OCI-LY1 (cell line): ENCODE results near the gene DIAPH1.

Experiments used
- CTCF ChIP-seq: fragments of 200-600 bp; sonication (generic), shearing (Covaris generic); IDR thresholded peaks from 2 replicates; pipeline ENCODE4 v1.5.1; 2017; ENCODE audit warnings: mild to moderate bottlenecking, antibody characterized with exemption, low read length, moderate library complexity, mixed read lengths
- EZH2 ChIP-seq: fragments of 200-600 bp; sonication (generic), shearing (Covaris generic); IDR thresholded peaks from 2 replicates; pipeline ENCODE4 v1.8.0; 2017; ENCODE audit warnings: borderline replicate concordance, mixed run types, mild to moderate bottlenecking, antibody characterized with exemption, low read length, moderate library complexity, mixed read lengths

GRCh38 chr5:141649972-141650371, 31.2 kb upstream of the DIAPH1 start:
- TF ChIP-seq CTCF (no peak), EZH2 (no peak)
